Liver (tissue), 3 donors: Measurements from ENCODE around the gene TCAP.

Experiments
- EGR1 ChIP-seq, 2 donors: IDR thresholded peaks; 2 replicates each; pipeline ENCODE4 v1.6.1; 2016 to 2018; ENCODE audit warnings: antibody characterized with exemption in 2 of 2, low read depth in 2 of 2
- GABPA ChIP-seq, 2 donors: IDR thresholded peaks in 1 of 2; conservative IDR thresholded peaks in 1 of 2; 2 replicates each; pipeline ENCODE4 v1.6.1; 2016; ENCODE audit warnings: antibody characterized with exemption in 2 of 2, mild to moderate bottlenecking in 1 of 2, moderate library complexity in 1 of 2
- JUND ChIP-seq, 2 donors: IDR thresholded peaks; 2 replicates each; pipeline ENCODE4 v1.6.1; 2016; ENCODE audit warnings: antibody characterized with exemption in 2 of 2
- NR2F2 ChIP-seq: IDR thresholded peaks from 2 replicates; pipeline ENCODE4 v1.6.1; 2016; ENCODE audit warnings: antibody characterized with exemption
- RAD21 ChIP-seq, 2 donors: IDR thresholded peaks; 2 replicates each; pipeline ENCODE4 v1.6.1; 2016; ENCODE audit warnings: antibody characterized with exemption in 2 of 2, mild to moderate bottlenecking in 2 of 2
- RXRA ChIP-seq, 2 donors: IDR thresholded peaks; 2 replicates each; pipeline ENCODE4 v1.6.1; 2017 to 2018; ENCODE audit warnings: antibody characterized with exemption in 2 of 2, mild to moderate bottlenecking in 1 of 2
- SP1 ChIP-seq: IDR thresholded peaks from 2 replicates; pipeline ENCODE4 v1.6.1; 2018; ENCODE audit warnings: antibody characterized with exemption, mild to moderate bottlenecking
- TAF1 ChIP-seq: conservative IDR thresholded peaks from 2 replicates; pipeline ENCODE4 v1.6.1; 2016; ENCODE audit warnings: antibody characterized with exemption, mild to moderate bottlenecking
- TF ChIP-seq, protein P1 (sequence below): fragments of 150-350 bp; IDR thresholded peaks from 2 replicates; pipeline ENCODE4 v1.5.1; 2017; ENCODE audit warnings: improper control_type of control experiment, low read depth, low read length; ENCODE audit not compliant: missing input control
- TF ChIP-seq, protein P2 (sequence below): IDR thresholded peaks from 2 replicates; pipeline ENCODE4 v1.6.1; 2016; ENCODE audit warnings: antibody characterized with exemption
- TF ChIP-seq, protein P3 (sequence below): IDR thresholded peaks from 2 replicates; pipeline ENCODE4 v1.6.1; 2016; ENCODE audit warnings: antibody characterized with exemption, mild to moderate bottlenecking
- TF ChIP-seq, protein P4 (sequence below): IDR thresholded peaks from 2 replicates; pipeline ENCODE4 v1.6.1; 2016; ENCODE audit warnings: antibody characterized with exemption
- donor health status: healthy.
- donor health status: healthy.

DNA sequence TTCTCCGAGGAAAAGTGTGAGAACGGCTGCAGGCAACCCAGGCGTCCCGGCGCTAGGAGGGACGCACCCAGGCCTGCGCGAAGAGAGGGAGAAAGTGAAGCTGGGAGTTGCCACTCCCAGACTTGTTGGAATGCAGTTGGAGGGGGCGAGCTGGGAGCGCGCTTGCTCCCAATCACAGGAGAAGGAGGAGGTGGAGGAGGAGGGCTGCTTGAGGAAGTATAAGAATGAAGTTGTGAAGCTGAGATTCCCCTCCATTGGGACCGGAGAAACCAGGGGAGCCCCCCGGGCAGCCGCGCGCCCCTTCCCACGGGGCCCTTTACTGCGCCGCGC lies 34.6 kb downstream of the TCAP start, which contains the start of gene ERBB2:
- TF ChIP-seq NR2F2 = no peak
- TF ChIP-seq, protein P1, sequence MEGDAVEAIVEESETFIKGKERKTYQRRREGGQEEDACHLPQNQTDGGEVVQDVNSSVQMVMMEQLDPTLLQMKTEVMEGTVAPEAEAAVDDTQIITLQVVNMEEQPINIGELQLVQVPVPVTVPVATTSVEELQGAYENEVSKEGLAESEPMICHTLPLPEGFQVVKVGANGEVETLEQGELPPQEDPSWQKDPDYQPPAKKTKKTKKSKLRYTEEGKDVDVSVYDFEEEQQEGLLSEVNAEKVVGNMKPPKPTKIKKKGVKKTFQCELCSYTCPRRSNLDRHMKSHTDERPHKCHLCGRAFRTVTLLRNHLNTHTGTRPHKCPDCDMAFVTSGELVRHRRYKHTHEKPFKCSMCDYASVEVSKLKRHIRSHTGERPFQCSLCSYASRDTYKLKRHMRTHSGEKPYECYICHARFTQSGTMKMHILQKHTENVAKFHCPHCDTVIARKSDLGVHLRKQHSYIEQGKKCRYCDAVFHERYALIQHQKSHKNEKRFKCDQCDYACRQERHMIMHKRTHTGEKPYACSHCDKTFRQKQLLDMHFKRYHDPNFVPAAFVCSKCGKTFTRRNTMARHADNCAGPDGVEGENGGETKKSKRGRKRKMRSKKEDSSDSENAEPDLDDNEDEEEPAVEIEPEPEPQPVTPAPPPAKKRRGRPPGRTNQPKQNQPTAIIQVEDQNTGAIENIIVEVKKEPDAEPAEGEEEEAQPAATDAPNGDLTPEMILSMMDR = no peak
- TF ChIP-seq, protein P2, sequence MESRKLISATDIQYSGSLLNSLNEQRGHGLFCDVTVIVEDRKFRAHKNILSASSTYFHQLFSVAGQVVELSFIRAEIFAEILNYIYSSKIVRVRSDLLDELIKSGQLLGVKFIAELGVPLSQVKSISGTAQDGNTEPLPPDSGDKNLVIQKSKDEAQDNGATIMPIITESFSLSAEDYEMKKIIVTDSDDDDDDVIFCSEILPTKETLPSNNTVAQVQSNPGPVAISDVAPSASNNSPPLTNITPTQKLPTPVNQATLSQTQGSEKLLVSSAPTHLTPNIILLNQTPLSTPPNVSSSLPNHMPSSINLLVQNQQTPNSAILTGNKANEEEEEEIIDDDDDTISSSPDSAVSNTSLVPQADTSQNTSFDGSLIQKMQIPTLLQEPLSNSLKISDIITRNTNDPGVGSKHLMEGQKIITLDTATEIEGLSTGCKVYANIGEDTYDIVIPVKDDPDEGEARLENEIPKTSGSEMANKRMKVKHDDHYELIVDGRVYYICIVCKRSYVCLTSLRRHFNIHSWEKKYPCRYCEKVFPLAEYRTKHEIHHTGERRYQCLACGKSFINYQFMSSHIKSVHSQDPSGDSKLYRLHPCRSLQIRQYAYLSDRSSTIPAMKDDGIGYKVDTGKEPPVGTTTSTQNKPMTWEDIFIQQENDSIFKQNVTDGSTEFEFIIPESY = no peak
- TF ChIP-seq RAD21 (IDR thresholded peaks at IDR 0.05) = no peak
- TF ChIP-seq RXRA (IDR thresholded peaks at IDR 0.05) = no peak
- no peak for TF ChIP-seq TAF1
- no peak for TF ChIP-seq JUND (IDR thresholded peaks at IDR 0.05)
- no peak for TF ChIP-seq SP1
- TF ChIP-seq, protein P3, sequence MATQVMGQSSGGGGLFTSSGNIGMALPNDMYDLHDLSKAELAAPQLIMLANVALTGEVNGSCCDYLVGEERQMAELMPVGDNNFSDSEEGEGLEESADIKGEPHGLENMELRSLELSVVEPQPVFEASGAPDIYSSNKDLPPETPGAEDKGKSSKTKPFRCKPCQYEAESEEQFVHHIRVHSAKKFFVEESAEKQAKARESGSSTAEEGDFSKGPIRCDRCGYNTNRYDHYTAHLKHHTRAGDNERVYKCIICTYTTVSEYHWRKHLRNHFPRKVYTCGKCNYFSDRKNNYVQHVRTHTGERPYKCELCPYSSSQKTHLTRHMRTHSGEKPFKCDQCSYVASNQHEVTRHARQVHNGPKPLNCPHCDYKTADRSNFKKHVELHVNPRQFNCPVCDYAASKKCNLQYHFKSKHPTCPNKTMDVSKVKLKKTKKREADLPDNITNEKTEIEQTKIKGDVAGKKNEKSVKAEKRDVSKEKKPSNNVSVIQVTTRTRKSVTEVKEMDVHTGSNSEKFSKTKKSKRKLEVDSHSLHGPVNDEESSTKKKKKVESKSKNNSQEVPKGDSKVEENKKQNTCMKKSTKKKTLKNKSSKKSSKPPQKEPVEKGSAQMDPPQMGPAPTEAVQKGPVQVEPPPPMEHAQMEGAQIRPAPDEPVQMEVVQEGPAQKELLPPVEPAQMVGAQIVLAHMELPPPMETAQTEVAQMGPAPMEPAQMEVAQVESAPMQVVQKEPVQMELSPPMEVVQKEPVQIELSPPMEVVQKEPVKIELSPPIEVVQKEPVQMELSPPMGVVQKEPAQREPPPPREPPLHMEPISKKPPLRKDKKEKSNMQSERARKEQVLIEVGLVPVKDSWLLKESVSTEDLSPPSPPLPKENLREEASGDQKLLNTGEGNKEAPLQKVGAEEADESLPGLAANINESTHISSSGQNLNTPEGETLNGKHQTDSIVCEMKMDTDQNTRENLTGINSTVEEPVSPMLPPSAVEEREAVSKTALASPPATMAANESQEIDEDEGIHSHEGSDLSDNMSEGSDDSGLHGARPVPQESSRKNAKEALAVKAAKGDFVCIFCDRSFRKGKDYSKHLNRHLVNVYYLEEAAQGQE = no peak
- TF ChIP-seq EGR1 (IDR thresholded peaks at IDR 0.05; ENCODE audit: low read depth in 2 of 2) = no peak
- TF ChIP-seq GABPA (IDR thresholded peaks at IDR 0.05 in 1 of 2, conservative IDR thresholded peaks at IDR 0.05 in 1 of 2) = no peak
- TF ChIP-seq, protein P4, sequence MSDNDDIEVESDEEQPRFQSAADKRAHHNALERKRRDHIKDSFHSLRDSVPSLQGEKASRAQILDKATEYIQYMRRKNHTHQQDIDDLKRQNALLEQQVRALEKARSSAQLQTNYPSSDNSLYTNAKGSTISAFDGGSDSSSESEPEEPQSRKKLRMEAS = no peak
